ENCODE data around the gene TECRL. TPM values are rescaled to one million over a fixed set of nuclear protein-coding genes. Genes with fewer than 3 reads are reported as not detected.

Gene TECRL
- total RNA-seq (2021) (not detected in 2 replicates), Bru-seq, nascent RNA (percentile 1 among the genes with signal in this experiment), BruChase-seq, experiment 1, labeled RNA remaining after a 2-hour chase (not detected), BruChase-seq, experiment 2, labeled RNA remaining after a 6-hour chase (not detected)
- long read RNA-seq, result 0 reads

- TF ChIP-seq CTCF (conservative IDR thresholded peaks at IDR 0.05) (no peak), EZH2 (IDR thresholded peaks at IDR 0.05; ENCODE audit: low read depth) (no peak)
- no TSS peak for BruUV-seq (replicated peaks)
- H3K9me3 ChIP-seq (ENCODE audit: insufficient read depth, low read depth), result no peaks in the 10 kb centered on the region
- H3K4me3 ChIP-seq, result no peak within 1 kb of the TSS
- POLR2A ChIA-PET (ENCODE audit: unreplicated experiment), result no interaction called here
- H3F3A ChIP-seq (ENCODE audit: insufficient read depth, low read depth), result no peaks in the 10 kb centered on the region
- intact Hi-C loops (cut with micrococcal nuclease; ENCODE audit: unreplicated experiment), result no loop called here
- no peak within 1 kb of the TSS for H3K4me2 ChIP-seq
- H3K27me3 ChIP-seq (ENCODE audit: insufficient read depth, low read depth), result no peaks in the 10 kb centered on the region
- no peaks in the 10 kb centered on the region for H3K9me2 ChIP-seq (ENCODE audit: insufficient read depth)
- no peak within 1 kb of the TSS for H2AFZ ChIP-seq
- no peak for DNase-seq
- no peaks in the 10 kb centered on the region for H3K36me3 ChIP-seq (ENCODE audit: low read depth)
- no peaks in the 10 kb centered on the region for H4K20me1 ChIP-seq (ENCODE audit: insufficient read depth)
- H3K79me2 ChIP-seq (ENCODE audit: low read depth), result no peaks in the 10 kb centered on the region
- CTCF ChIA-PET, result no interaction called here
- no peaks in the 10 kb centered on the region for H3K4me1 ChIP-seq (replicated peaks; ENCODE audit: insufficient read depth)
- H3K27ac ChIP-seq, result no peak within 1 kb of the TSS
Observed at GRCh38 chr4:64409300-64409699, at the start of gene TECRL. Gene TECRL (minus strand): TSS chr4:64409450. CDS start chr4:64409351, 99 bp downstream.

GRCh38 chr4:64432674-64433073 is 23.4 kb upstream of the TECRL start:
- no peaks in the 10 kb centered on the region for H3K9me2 ChIP-seq (ENCODE audit: insufficient read depth)
- H3K9me3 ChIP-seq (ENCODE audit: insufficient read depth, low read depth), result no peaks in the 10 kb centered on the region
- ChIA-PET POLR2A (ENCODE audit: unreplicated experiment) (no interaction called here), CTCF (no interaction called here)
- no peaks in the 10 kb centered on the region for H3K27me3 ChIP-seq (ENCODE audit: insufficient read depth, low read depth)
- H3K27ac ChIP-seq, result no peak overlapping the region
- H4K20me1 ChIP-seq (ENCODE audit: insufficient read depth), result no peaks in the 10 kb centered on the region
- intact Hi-C loops (cut with micrococcal nuclease; ENCODE audit: unreplicated experiment), result no loop called here
- H3K36me3 ChIP-seq (ENCODE audit: low read depth), result no peaks in the 10 kb centered on the region
- no peak overlapping the region for H2AFZ ChIP-seq
- no peaks in the 10 kb centered on the region for H3K4me1 ChIP-seq (replicated peaks; ENCODE audit: insufficient read depth)
- TF ChIP-seq EZH2 (IDR thresholded peaks at IDR 0.05; ENCODE audit: low read depth), result no peak
- TF ChIP-seq CTCF (conservative IDR thresholded peaks at IDR 0.05), result no peak
- H3K79me2 ChIP-seq (ENCODE audit: low read depth), result no peaks in the 10 kb centered on the region
- no peak overlapping the region for H3K4me2 ChIP-seq
- no TSS peak for BruUV-seq (replicated peaks)
- H3K4me3 ChIP-seq, result no peak overlapping the region
- no peaks in the 10 kb centered on the region for H3F3A ChIP-seq (ENCODE audit: insufficient read depth, low read depth)
- DNase-seq, result no peak

- Histone ChIP-seq H3K4me3 (no peak overlapping the region), H3K27me3 (ENCODE audit: insufficient read depth, low read depth) (no peaks in the 10 kb centered on the region), H3K4me1 (replicated peaks; ENCODE audit: insufficient read depth) (no peaks in the 10 kb centered on the region), H3K9me2 (ENCODE audit: insufficient read depth) (no peaks in the 10 kb centered on the region), H3K9me3 (ENCODE audit: insufficient read depth, low read depth) (no peaks in the 10 kb centered on the region), H3F3A (ENCODE audit: insufficient read depth, low read depth) (no peaks in the 10 kb centered on the region), H3K27ac (no peak overlapping the region), H2AFZ (no peak overlapping the region), H4K20me1 (ENCODE audit: insufficient read depth) (no peaks in the 10 kb centered on the region), H3K36me3 (ENCODE audit: low read depth) (no peaks in the 10 kb centered on the region), H3K4me2 (no peak overlapping the region), H3K79me2 (ENCODE audit: low read depth) (no peaks in the 10 kb centered on the region)
- ChIA-PET CTCF (no interaction called here), POLR2A (ENCODE audit: unreplicated experiment) (interaction anchor here (0.7 kb wide), 1 partner anchor 10 kb away, joined by 3 read pairs; no protein-coding TSS in a partner anchor)
- DNase-seq, result no peak
- intact Hi-C loops (cut with micrococcal nuclease; ENCODE audit: unreplicated experiment), result no loop called here
- BruUV-seq (replicated peaks), result no TSS peak
- TF ChIP-seq CTCF (conservative IDR thresholded peaks at IDR 0.05) (no peak), EZH2 (IDR thresholded peaks at IDR 0.05; ENCODE audit: low read depth) (no peak)
Observed at GRCh38 chr4:64430933-64431332, 21.7 kb upstream of the TECRL start.
